Activated T-cell treated with anti-CD3 and anti-CD28 coated beads for 4 hours (primary cell): ENCODE measurements around the gene TSEN2.
"Not testable (repeated sequence)": the region's sequence is repeated elsewhere in the genome, so short reads cannot be mapped to it uniquely, and the experiment has no call there.

Experiments used
- DNase-seq: peaks from one replicate; pipeline ENCODE4 v3.0.0-alpha.2; 2020

The TSEN2 gene

GRCh38 chr3:12484198-12484982, at the start of gene TSEN2:
Gene TSEN2, plus strand, starts transcription at chr3:12484480. Its CDS starts 5,321 bp downstream, at chr3:12489801.
- peak; percentile 92 for DNase-seq

GRCh38 chr3:12436514-12437220, 47.6 kb upstream of the TSEN2 start:
- no peak for DNase-seq

- DNase-seq: no peak
Measured at GRCh38 chr3:12437221-12437605, 47.1 kb upstream of the TSEN2 start.

DNA sequence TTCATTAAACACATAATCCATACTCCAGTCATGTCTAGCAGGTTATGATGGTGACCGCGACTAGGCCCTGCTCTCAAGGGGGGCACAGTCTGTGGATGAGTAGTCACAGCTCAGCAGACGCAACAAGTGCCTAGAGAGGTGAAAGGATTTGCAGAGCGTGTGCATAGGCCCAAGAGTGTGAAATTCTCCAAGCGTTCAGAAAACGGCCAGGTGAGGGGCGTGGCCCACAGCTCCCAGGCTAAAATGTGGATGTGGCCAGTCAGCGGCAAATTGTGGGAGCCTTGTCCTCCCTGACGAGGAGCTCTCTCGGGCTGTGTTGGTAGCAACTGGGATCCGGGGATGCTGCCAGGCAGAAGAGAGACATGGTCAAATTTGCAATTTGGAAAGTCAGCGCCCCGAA, 46.4 kb upstream of the TSEN2 start:
- DNase-seq: no peak

- DNase-seq: no peak
Measured at GRCh38 chr3:12438318-12438717, 46.0 kb upstream of the TSEN2 start.

DNA sequence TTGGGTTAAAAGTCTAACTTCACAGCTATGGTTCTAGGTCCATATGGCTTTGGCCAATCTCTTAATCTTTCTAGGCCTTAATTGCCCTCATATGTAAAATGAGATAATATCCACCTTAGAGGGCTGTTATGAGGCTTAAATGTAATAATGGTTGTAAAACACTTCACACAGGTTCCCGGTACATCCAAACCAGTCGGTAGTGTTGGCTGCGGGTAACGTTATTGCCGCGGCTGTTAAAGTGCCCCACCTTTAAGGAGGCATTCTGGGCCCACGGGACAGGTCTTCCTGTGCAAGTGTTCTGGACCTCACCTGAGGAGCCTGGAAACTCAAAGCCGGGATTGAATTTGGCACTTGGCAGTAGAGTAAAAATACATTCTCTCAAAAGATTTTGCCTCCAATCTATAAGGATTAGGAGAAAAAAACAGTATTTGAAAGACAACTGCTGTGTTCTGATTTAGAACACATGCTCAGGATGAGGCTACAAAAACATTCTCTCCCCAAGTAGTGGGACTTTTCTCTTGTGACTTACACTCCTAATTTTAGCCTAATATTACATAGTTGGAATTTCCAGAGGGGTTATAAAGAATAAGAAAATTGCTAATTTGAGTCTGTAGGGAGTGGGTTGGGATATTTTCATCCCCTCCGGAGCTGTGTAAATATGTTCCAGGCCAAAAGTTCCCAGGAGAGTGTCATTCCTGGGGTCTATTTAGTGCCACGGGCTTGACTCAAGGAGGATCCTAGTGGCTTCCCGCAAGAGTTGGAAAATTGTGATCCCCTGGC, 44.9 kb upstream of the TSEN2 start:
- DNase-seq: no peak

DNA sequence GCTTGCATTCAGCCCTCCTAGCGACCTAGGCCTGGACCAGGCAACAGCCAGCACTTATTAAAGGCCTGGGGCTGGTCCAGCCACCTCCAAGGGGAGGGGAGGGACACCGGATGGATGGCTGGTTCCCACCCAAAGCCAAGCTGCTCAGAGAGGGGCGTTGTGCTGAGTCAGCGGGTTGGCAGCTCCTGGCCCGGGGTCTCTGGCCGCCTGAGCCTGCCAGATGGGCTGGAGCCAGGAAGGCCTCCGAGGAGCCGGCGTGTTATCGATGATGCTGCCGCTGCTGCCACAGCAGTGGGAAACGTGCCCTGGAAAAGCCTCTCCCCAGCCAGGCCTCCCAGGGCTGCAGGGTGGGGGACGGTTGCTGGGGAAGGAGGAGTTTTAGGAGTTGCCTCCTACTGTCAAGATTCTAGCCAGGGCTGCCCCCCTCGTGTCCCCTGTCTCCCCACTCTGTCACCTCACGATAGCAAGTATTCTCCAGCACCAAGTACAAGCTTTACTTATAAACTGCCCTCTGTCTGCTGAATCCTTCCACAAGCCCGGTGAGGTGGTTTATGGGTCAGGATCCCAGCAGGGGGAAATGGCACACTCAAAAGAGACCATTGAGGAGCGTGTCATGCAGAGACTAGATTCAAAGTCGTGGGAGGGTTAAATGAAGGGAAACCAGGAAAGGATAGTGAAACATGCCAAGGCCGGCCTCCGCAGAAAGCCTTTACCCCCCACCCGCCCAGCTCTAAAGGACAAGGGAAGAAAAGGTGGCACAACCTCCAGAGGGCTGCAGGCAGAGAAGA, 43.2 kb upstream of the TSEN2 start:
- no peak for DNase-seq

DNA sequence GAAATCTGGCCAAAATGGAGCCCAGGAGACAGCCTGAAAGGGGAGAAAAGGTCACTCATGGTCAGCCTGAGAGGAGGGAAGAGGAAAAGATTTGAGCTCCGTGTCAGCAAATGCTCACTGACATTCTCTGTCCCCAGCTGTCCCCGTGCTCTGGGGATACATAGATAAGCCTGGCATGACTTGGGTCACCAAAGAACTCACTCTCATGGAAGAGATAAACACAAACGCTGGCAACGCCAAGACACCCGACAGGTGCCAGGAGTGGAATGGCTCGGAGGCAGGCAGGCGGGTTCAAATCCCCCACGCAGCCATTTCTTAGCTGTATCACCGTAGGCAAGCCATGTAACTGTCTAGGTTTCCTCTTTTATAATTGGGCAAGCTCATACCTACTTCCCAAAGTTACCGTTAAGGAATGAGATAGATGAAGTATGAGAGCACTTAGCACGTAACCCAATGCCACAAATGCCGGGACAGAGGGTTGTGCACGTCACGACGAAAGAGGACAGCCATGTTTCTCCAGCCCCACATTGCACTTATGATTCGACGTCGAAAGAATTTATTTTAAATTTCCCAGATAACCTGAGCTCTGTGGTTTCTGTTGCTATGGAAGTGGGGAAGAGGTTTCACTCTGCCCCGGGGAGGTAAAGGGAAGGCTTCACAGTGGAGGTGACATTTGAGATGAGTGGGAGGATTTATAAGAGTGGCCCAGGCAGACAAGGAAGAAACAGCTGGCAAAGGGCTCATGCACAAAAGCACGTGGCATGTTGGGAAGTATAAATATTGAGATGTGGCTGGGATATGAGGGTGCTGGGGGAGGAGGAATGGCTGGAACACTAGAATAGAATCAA, 41.4 kb upstream of the TSEN2 start:
- DNase-seq: no peak

DNA sequence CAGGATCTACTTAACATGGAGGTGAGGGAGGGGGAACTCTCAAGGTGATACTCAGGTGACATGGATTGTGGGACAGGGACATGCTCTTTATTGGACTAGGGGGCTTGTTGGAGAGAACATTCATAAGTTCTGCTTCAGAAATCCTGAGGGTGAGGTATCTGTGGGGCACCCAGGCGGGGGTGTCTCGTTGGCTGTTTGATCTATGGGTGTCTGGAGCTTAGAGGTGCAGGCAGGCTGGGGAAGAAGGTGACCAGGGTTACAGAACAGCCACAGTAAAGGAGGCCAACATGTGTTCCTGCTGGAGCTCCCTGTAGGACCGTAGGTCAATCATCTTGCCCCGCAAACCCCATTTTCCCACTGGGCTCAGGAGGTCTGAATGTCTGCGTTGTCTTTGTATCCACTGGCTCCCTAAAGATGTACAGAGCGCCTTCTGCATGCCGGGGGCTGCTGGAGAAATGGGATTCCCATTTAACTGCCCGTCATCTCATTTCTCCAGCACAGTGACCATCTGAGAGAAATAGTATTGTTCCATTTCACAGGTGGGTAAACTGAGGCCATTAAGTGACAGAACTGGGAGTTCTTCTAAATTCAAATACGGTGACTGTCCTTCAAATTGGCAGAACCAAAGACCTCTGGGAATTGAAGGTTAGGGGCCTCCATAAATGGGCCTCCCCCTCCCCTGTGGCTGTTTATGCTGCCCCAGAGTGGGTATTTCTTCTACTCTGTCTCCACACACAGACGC, 40.3 kb upstream of the TSEN2 start:
- no peak for DNase-seq

DNA sequence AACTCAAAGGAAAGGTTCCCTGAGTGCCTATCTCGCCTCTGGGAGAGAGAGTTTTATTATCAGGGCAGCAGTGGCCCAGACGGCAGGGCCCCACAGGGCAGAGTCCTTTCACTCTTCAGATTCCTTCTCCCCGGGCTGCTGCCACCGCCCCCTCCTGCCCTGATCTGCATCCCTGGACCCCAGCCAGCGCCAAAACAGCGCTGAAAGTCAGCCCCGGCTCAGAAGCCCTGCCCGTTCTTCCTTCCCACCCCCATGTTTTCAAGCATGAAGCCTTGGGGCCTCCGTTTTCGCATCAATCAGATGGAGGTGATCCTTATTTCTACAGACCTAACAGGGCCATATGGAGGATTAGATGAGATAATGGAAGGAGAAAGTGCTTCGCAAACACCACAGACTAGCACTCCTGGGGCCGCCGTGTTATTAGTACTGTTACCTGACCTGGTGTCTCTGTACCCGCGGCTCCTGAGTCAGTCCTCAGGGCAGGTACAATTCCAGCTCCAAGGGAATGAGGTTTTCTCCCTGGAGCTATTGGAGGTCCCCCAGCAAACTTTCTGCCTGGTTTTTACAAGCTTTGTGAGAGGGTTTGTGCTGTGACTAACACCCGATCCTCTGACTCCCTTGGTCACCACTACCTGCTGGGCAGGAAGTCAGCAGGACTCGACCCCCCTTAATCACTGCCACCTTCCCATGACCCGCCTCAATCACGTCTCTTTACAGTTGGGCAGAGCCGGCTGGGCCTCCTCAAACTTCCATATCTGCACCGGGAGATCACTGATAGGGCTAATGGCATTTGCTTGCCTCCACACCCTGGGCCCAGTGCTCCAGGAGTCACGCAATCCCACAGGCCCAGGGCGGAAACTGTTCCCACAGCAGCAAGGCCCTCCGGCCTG, 39.5 kb upstream of the TSEN2 start:
- DNase-seq: no peak

DNA sequence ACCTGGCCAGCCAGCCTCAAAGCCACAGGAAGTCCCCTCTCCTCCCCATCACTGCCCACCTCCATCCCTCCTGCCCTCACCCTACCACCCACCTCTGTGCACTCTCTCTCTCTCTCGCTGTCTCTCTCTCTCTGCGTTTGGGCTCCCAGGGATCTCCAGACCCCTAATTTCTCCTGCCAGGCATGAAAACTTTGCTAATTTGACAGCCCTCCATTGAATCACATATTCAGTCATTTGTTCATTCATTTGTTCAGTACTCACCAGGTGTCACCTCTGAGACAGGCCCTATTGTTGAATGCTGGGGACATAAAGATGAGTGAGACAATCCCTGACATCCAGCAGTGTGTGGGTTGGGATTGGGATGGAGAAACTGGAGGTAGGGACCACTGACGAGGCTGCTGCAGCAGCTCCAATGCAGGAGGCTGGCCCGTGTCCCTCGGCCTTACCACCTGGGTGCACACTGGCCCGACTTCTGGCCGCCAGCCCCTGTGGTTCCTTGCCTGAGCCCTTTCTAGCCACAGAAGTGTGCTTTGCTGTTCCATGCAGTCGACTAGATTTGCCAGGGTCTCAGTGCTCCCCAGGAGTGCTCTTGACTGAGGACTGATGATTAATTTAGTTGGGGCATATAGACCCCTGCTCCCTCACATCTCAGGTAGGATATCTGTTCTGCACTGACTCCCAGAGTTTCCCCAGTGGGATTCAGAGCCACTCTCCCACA, 38.6 kb upstream of the TSEN2 start:
- DNase-seq: no peak

GRCh38 chr3:12446298-12446697, 38.0 kb upstream of the TSEN2 start:
- DNase-seq: no peak

GRCh38 chr3:12447075-12447474, 37.2 kb upstream of the TSEN2 start:
- no peak for DNase-seq

DNA sequence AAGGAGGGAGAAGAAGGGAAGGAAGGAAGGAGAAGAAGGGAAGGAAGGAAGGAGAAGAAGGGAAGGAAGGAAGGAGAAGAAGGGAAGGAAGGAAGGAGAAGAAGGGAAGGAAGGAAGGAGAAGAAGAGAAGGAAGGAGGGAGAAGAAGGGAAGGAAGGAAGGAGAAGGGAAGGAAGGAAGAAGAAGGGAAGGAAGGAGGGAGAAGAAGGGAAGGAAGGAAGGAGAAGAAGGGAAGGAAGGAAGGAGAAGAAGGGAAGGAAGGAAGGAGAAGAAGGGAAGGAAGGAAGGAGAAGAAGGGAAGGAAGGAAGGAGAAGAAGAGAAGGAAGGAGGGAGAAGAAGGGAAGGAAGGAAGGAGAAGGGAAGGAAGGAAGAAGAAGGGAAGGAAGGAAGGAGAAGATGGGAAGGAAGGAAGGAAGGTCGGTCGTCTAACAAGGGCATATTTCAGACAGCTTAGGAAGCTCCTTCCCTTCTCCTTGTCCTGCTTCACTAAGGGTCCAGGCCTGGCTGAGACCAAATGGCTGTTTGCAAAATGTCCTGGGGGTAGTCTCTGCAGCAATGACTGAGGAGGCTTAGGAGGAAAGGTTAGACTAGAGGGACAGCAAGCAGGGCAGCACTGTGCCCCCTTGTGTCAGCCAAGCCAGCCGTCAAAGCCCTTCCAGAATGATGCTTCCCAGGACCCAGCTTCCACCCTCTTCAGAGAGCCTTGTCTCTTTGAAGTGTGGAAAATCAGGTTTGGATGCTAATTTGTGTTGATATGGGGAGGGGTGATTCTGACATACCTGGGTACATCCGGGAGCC, 35.7 kb upstream of the TSEN2 start:
- not testable (repeated sequence) for DNase-seq

DNA sequence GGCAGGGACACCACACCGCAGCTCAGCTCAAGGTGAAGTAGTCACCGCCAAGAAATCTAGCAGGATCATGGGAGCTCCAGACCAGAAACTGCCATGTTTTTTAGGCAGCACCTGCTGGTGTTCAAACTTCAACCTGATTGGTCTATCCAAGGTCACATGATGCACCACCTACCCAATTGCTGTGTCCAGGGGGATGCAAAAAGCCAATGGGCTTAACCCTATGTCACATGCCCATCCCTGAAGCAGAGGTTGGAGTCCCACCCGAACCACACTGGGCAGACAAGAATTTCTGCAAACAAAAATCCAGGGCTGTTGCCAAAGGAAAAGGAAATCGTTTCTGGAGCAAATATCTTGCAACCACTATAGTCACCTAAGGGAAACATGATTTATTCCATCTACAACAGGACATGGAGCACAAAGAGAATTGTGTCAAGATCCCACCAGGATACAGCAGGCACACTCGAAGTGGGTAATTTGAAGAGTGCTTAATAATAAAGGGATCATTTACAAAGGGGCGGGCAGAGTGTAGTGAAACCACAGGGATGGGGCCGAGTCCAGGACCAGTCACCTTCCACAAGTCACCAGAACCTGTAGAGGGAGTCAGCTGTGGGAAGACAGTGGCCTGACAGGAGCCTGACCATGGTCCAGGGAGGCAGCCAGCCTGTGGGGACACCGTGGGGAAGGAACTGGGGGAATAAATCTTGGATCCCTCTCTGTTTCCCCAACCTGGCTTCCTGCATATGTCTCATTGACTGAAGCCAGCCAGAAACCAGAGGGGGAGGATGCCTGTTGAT, 34.2 kb upstream of the TSEN2 start:
- DNase-seq: no peak

GRCh38 chr3:12451481-12451880, 32.8 kb upstream of the TSEN2 start:
- DNase-seq: no peak

DNA sequence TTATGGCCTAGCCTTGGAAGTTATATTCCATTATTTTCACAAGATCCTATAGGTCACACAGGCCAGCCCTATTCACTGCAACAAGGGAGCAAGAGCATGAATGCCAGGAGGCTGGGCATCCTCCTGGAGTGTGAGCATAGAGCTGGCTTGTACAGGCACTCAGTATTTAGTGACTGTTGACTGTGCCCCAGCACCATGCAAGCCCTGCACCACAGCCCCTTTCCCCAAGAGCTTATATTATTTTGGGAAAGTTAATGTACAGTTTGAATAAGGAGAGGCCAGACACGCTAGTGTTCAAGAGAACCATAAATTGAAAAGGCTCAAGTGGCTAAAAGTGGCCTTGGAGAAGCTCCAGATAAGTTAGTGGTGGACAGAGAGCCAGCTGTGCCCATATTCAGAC, 32.3 kb upstream of the TSEN2 start:
- DNase-seq: no peak
